Nephron progenitor cell (in vitro differentiated cells): ENCODE results near the gene KCNK18.

Experiments used
- DNase-seq: peaks from one replicate; pipeline ENCODE4 v3.0.0; 2021
- H3K27ac Mint-ChIP-seq: 2 replicates; pipeline ENCODE4 v1.8.0; 2021; ENCODE audit warnings: mild to moderate bottlenecking, moderate library complexity, mixed read lengths
- H3K27me3 Mint-ChIP-seq: 2 replicates; pipeline ENCODE4 v1.8.0; 2021; ENCODE audit warnings: mild to moderate bottlenecking, low read depth, mixed read lengths; ENCODE audit not compliant: poor library complexity
- H3K36me3 Mint-ChIP-seq: 2 replicates; pipeline ENCODE4 v1.8.0; 2021; ENCODE audit warnings: low read depth, mixed read lengths
- H3K4me1 Mint-ChIP-seq: 2 replicates; pipeline ENCODE4 v1.8.0; 2021; ENCODE audit warnings: mixed read lengths
- H3K4me3 Mint-ChIP-seq: 2 replicates; pipeline ENCODE4 v1.8.0; 2021; ENCODE audit warnings: mild to moderate bottlenecking, moderate library complexity, mixed read lengths
- H3K9me3 Mint-ChIP-seq: 2 replicates; pipeline ENCODE4 v1.8.0; 2021; ENCODE audit warnings: mild to moderate bottlenecking, moderate library complexity, mixed read lengths
- TF ChIP-seq, protein P1 (sequence below): fragments of 200-600 bp; sonication (generic); IDR thresholded peaks from 2 replicates; pipeline ENCODE4 v1.5.0; 2021; ENCODE audit warnings: antibody characterized with exemption

KCNK18 gene

DNA sequence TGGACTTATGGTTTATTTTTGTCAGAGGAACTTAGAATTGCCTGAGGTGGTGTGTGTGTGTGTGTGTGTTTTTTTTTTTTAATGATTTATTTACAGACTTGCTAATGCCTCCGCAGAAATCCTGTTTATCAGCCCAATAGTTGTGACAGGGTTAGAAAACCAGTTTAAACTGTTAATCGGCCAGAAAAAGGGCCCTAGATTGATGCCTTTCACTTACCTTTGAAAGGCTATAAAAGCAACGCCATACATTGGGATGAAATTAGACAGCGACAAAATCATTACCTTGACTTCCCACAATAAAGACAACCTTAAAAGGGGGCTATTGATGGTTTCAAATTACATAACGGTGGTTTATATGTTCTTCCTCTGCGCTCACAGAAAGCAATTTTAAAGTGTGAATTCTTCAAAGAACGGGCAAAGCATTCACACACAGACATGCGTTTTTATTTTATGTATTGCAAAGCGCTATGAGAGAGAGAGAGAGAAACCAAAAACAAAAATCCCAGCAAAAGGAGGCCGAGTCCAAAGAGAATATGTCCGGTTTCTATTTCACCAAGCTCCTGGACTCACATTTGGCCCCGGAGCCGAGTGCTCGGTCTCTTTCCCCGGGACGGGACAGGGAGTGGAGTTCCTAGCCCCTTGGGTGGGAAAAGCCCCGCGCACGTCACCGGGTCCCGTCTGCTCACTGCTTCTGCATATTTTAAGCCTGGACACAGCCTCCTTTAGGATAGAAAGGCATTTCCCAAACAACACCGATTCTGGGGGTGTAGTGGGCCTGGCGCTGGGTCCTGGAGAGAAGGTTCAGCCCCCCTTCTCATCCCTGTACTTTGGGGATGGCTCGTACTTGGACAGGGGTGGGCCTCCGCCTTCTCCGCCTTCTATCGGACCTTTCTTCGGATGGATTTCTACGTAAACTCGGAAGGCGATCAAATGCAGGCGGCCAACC, 32.4 kb upstream of the KCNK18 start:
- H3K36me3 Mint-ChIP-seq: no peaks in the 10 kb centered on the region
- DNase-seq: no peak
- H3K4me1 Mint-ChIP-seq: peaks cover 13% of the 10 kb centered on the region
- TF ChIP-seq, protein P1, sequence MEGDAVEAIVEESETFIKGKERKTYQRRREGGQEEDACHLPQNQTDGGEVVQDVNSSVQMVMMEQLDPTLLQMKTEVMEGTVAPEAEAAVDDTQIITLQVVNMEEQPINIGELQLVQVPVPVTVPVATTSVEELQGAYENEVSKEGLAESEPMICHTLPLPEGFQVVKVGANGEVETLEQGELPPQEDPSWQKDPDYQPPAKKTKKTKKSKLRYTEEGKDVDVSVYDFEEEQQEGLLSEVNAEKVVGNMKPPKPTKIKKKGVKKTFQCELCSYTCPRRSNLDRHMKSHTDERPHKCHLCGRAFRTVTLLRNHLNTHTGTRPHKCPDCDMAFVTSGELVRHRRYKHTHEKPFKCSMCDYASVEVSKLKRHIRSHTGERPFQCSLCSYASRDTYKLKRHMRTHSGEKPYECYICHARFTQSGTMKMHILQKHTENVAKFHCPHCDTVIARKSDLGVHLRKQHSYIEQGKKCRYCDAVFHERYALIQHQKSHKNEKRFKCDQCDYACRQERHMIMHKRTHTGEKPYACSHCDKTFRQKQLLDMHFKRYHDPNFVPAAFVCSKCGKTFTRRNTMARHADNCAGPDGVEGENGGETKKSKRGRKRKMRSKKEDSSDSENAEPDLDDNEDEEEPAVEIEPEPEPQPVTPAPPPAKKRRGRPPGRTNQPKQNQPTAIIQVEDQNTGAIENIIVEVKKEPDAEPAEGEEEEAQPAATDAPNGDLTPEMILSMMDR: no peak
- H3K4me3 Mint-ChIP-seq: no peak overlapping the region
- no peak overlapping the region for H3K27ac Mint-ChIP-seq
- H3K27me3 Mint-ChIP-seq: peaks cover 100% of the 10 kb centered on the region
- no peaks in the 10 kb centered on the region for H3K9me3 Mint-ChIP-seq

DNA sequence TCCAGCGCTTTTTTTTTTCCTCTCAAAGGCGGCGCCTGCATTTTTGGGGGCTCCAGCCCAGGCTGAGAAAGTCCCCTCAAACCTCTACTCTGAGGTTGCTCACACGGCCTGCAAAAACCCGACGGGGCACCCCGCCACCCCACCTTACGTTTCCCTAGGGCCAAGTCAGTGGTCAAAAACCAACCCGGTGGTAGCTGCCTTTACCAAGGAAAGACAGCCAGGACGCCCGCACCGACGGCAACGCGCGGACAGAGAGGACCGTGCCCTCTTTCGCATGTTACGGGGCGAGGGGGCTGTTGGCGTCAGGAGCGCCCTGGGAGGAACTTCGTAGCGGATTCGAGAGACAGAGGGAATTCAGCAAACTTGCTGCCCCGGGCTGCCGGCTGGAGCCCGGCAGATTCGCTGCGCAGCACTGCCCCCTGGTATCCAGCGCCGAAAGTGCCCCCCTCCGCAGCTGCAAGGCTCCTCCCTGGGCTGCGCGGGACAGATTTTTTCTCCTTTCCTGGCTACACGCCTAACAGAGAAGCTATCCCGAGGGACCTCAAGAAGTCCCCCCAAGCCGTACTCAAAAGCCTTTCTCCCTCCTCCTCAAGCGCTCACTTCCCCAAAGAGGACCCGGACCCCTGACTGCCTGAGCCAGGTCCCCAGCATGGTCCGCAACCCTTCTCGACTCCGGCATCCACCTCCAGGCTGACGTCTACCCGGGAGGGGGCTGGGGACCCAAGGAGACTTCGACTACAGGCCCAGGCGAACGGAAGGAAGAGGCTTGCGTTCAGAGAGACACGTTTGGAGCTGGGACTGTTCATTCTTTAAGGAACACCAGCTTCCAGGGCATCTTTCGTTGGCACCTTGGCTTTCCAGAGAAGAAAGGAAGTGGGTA, 31.5 kb upstream of the KCNK18 start:
- Mint-ChIP-seq H3K27me3 (peaks cover 100% of the 10 kb centered on the region), H3K36me3 (no peaks in the 10 kb centered on the region), H3K4me1 (peaks cover 13% of the 10 kb centered on the region), H3K4me3 (no peak overlapping the region), H3K27ac (no peak overlapping the region), H3K9me3 (no peaks in the 10 kb centered on the region)
- TF ChIP-seq, protein P1: peak; percentile 62
- DNase-seq: peak; percentile 80

DNA sequence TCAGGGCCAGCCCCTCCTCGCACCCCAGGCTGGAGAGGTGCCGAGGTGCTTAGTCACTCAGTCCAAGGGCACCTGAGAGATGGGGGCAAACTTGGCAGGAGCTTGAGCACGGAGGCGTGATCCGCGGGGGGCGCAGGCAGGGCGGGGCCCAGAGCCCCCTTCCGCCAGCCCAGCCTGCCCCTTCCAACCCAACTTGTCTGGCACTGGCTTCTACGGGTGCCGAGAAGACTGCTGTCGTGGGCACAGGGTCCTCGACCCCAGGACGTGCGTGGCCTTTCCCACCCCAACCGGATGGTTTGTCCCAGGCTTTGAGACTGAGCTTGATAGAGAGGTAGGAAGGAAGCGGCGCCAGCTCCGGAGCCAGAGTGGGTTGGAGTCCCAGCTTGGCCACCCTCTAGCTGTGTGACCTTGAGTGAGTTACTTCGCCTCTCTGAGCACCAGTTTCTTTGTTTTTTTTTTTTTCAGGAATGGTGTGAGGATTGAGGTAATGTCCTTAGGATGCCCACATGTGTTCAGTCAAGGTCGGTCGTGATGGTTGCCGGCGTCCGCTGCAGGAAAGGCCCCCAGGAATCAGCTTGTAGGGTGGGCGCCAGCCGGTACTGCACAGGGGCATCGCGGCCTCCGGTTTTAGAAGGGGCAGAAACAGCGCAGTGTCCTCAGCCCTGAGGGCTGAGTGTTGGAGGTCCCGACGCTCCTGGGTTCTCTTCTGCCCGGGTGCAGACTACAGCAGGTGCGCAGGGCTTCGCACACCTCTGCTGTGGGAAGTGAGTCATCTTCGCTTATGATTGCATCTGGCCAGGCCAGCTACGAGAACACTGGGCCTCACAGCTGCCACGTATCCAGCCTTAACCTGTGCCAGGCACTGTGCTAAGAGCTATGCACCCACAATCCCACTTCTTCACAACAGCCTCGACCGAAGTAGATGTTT, 30.6 kb upstream of the KCNK18 start:
- peaks cover 100% of the 10 kb centered on the region for H3K27me3 Mint-ChIP-seq
- H3K4me3 Mint-ChIP-seq: no peak overlapping the region
- TF ChIP-seq, protein P1: no peak
- no peak overlapping the region for H3K27ac Mint-ChIP-seq
- H3K4me1 Mint-ChIP-seq: peaks cover 13% of the 10 kb centered on the region
- H3K9me3 Mint-ChIP-seq: no peaks in the 10 kb centered on the region
- DNase-seq: no peak
- H3K36me3 Mint-ChIP-seq: no peaks in the 10 kb centered on the region

DNA sequence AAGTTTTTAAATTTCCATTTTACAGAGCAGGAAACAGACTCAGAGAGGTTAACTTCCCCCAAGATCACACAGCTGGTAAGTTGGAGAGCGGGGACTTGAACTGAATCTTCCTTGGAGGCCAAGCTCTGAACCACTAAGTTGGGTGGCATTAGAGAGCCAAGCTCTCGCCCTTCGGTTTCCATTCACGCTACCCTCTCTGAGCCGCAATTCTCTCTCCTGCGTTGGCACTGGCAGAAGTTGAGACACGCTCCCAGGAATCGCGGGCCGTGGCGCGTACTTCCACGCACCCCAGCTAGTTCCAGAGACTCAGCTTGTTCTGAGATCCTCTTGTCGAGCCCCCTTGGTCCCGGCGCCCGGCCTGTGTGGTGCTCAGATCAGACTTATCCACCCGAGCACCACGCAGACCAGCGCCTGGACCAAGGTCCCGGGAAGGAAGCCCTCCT, 29.9 kb upstream of the KCNK18 start:
- TF ChIP-seq, protein P1: no peak

More for the DNA sequence above, 29.9 kb upstream of the KCNK18 start:
- H3K27ac Mint-ChIP-seq: no peak overlapping the region
- H3K36me3 Mint-ChIP-seq: no peaks in the 10 kb centered on the region
- peak; percentile 15 for DNase-seq
- peak overlapping the region; percentile 54 for H3K4me3 Mint-ChIP-seq
- H3K27me3 Mint-ChIP-seq: peaks cover 100% of the 10 kb centered on the region
- no peaks in the 10 kb centered on the region for H3K9me3 Mint-ChIP-seq
- H3K4me1 Mint-ChIP-seq: peaks cover 9% of the 10 kb centered on the region
